HepG2 (cell line): ENCODE results near the gene TRIM44. TPM values are rescaled to one million over a fixed set of nuclear protein-coding genes. Genes with fewer than 3 reads are reported as not detected.

Experiments used
- POGK ChIP-seq: sonication (generic); formaldehyde crosslinking; conservative IDR thresholded peaks from 2 replicates; pipeline ENCODE4 v1.8.0; 2022; ENCODE audit warnings: mild to moderate bottlenecking, moderate library complexity, missing genetic modification reagents
- SKIL ChIP-seq: sonication (generic); formaldehyde crosslinking; IDR thresholded peaks from 2 replicates; pipeline ENCODE4 v1.8.0; 2022; ENCODE audit warnings: missing genetic modification reagents, mild to moderate bottlenecking, moderate library complexity, borderline replicate concordance
- ZBTB40 ChIP-seq, 2 experiments: fragments of 450-650 bp in 1 of 2; sonication (generic) in 1 of 2; formaldehyde crosslinking in 1 of 2; IDR thresholded peaks; 2 replicates each; pipeline versions ENCODE4 v1.6.1 to v1.8.0; 2016 to 2022; ENCODE audit warnings: antibody characterized with exemption in 1 of 2, mild to moderate bottlenecking in 1 of 2, missing genetic modification reagents in 1 of 2
- polyA plus RNA-seq, 8 experiments: library from polyadenylated mRNA; depleted of rRNA in 3 of 8; stranded (reverse) in 7 of 8; unstranded in 1 of 8; fragments of >200 nt; fragmentation: Illumina TruSeq in 4 of 8; extraction: Trizol in 4 of 8; gene quantifications; 2 replicates each; pipeline versions ENCODE4 v1.2.1 to v1.2.3, GENCODE V29; 2011 to 2016; ENCODE audit warnings: low read depth in 4 of 8, missing spikeins in 1 of 8, mixed read lengths in 1 of 8; ENCODE audit not compliant: insufficient read depth in 1 of 8
- total RNA-seq, 5 experiments: library from RNA; depleted of rRNA; stranded (reverse); fragments of >200 nt; fragmentation: Illumina TruSeq; extraction: Trizol; gene quantifications; 2 replicates each; pipeline ENCODE4 v1.2.3, GENCODE V29; 2016; ENCODE audit warnings: low read depth in 1 of 5

Gene TRIM44
- total and polyA plus RNA-seq, 2 of the 13 experiments (the other 11 are each of a cell fraction or from before 2014, with no cell fraction given) = 22.7 to 50.3 TPM

- TF ChIP-seq ZBTB40 (IDR thresholded peaks at IDR 0.05) (no peak), ZBTB40 (CRISPR knock-in tag; IDR thresholded peaks at IDR 0.05) (no peak), POGK (CRISPR knock-in tag) (no peak), SKIL (no peak)
These were observed 177.0 kb downstream of the TRIM44 start (continued) for GRCh38 chr11:35839368-35840161.
